Thyroid gland (tissue), 4 donors: ENCODE results near the gene RPL7A.

ENCODE experiments used
- CTCF ChIP-seq, 6 experiments: fragments of 200-600 bp in 3 of 6; fragments of 450-650 bp in 3 of 6; sonication (generic) in 3 of 6; IDR thresholded peaks; one replicate each; pipeline ENCODE4 v1.5.1; 2016 to 2019; ENCODE audit warnings: antibody characterized with exemption in 6 of 6, mild to moderate bottlenecking in 2 of 6, inconsistent platforms in 1 of 6, moderate library complexity in 1 of 6
- POLR2A ChIP-seq, 2 donors: fragments of 450-650 bp; IDR thresholded peaks; one replicate each; pipeline ENCODE4 v1.6.1; 2017; ENCODE audit warnings: antibody characterized with exemption in 2 of 2, mild to moderate bottlenecking in 2 of 2, moderate library complexity in 1 of 2

DNA sequence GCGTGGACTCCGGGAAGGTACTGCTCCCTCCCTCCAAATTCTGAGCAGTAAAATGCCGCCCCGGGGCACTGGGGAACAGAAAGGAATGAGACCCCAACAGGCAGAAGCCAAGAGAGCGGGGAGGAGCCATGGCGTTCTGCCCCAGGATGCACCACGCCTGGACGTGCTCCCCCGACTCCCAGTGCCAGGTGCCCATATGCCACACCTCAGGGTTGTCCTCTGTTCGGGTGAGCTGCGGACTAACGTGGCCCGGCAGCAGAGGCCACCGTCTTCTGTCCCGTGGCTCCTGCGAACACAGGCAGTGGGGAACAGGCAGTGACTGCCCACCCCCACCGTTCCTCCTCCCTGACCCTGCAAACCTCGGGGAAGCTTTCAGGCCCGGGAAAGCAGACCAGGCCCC lies 16.8 kb upstream of the RPL7A start:
- TF ChIP-seq CTCF (IDR thresholded peaks at IDR 0.05) (no peak), POLR2A (IDR thresholded peaks at IDR 0.05) (no peak)
